GM21576 (cell line): ENCODE data around the gene GPR62.
"Not testable (repeated sequence)": the region's sequence is repeated elsewhere in the genome, so short reads cannot be mapped to it uniquely, and the experiment has no call there.

Experiments used
- ATAC-seq: cut with Tn5 transposase; IDR thresholded peaks from one replicate; pipeline ENCODE4 v1.9.1; 2021; ENCODE audit warnings: mild to moderate bottlenecking, moderate library complexity; ENCODE audit not compliant: unreplicated experiment

GPR62 gene

DNA sequence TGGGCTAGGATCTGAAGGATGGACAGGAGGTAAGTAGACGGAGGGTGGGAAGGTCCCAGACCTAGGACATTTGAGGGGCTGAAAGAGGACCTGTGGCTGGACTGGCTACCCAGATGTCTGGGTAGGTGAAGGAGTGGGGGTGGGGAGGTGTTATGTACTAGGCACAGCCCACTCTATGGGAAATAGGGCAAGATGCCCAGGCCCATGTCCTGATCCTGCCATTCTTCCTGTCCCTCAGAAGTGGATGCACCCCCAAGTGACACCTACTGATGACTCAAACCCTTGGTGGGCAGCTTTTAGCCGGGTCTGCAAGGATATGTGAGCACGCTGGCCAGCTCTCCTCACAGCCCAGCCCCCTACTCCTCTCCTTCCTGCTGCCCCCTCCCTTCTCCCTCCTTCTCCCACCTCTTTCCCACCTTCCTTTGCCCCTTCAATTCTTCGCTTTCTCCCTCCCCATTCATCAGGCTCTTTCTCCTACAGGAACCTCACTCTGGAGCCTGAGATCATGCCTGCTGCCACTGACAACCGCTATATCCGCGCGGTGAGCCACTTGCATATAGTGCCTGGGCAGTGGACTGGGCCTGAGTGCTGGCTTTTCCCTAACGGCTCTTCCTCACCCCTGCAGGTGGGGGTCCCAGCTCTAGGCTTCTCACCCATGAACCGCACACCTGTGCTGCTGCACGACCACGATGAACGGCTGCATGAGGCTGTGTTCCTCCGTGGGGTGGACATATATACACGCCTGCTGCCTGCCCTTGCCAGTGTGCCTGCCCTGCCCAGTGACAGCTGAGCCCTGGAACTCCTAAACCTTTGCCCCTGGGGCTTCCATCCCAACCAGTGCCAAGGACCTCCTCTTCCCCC is 33.3 kb downstream of the GPR62 start:
- no peak for ATAC-seq

DNA sequence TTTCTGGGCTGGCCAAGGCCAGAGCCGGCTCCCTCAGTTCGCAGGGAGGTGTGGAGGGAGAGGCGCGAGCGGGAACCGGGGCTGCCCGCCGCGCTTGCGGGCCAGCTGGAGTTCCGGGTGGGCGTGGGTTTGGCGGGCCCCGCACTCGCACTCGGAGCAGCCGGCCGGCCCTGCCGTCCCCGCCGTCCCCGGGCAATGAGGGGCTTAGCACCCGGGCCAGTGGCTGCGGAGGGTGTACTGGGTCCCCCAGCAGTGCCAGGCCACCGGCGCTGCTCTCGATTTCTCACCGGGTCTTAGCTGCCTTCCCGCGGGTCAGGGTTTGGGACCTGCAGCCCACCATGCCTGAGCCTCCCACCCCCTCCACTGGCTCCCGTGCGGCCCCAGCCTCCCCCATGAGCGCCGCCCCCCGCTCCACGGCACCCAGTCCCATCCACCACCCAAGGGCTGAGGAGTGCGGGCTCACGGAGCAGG is 35.4 kb downstream of the GPR62 start:
- ATAC-seq, result not testable (repeated sequence)

DNA sequence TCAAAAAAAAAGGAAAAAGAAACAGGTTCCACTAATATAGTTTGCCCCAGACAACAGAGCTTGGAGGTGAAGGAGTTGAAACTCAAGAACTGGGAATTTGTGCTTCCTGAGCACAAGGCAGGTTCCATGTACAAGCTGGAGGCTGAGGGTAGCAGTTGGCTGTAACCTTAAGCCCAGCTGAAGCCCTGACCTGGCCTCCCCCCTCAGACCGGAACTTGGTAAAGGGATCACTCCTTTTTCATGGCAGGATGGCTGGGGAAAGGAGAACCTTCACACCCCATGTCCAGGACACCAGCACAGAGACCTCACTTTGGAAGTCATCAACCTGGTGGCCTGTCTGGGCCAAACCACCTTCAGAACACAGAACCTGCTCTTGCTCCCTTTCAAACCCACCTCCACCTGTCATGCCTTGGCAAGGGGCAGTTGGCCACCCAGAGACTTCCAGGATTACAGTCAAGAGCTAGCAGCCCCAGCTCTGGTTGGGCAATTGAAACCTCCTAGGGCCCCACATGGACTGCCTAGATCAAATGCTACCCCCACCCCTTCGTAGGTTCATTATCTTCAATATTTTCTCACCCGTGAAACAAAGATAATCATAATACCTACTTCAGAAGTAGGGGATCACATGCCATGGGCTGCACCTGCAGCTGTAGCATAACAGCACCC is 37.0 kb downstream of the GPR62 start:
- no peak for ATAC-seq

DNA sequence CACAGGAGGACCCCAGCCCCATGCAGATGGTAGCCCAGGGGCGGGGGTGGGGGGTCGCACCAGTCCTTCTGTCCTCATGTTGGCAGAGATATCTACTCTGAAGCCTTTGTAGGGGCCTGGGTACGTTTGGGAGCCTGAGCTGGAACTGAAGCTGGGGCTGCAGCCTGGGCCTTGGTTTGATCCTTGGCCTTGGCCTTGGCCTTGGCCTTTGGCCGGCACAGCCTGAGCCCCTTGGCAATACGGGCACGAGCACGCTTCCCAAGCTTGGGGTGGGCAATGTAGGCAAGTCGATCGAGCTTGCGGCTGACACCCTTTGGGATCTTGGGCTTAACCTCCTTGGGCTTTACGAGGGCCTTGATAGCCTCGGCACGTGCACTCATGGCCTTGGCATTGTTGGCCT is 38.5 kb downstream of the GPR62 start:
- not testable (repeated sequence) for ATAC-seq

DNA sequence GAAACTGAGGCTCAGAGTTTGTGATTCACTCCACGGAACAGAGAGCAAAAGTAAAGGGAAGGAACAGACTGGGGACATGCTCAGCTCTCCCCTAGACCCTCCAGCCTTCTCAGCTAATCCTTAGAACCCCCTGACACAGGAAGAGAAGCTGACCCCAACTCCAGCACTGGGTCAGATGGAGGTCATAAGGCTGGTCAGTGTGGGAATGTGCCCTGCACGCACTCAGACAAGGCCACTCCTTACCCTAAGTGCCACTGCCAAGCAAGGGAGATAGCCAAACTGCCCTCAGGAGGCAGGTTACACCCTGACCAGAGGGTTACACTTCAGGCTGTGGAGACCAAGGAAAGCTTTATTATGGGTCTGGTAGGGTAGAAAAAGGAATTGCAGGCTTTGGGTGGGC is 39.3 kb downstream of the GPR62 start:
- ATAC-seq, result no peak

DNA sequence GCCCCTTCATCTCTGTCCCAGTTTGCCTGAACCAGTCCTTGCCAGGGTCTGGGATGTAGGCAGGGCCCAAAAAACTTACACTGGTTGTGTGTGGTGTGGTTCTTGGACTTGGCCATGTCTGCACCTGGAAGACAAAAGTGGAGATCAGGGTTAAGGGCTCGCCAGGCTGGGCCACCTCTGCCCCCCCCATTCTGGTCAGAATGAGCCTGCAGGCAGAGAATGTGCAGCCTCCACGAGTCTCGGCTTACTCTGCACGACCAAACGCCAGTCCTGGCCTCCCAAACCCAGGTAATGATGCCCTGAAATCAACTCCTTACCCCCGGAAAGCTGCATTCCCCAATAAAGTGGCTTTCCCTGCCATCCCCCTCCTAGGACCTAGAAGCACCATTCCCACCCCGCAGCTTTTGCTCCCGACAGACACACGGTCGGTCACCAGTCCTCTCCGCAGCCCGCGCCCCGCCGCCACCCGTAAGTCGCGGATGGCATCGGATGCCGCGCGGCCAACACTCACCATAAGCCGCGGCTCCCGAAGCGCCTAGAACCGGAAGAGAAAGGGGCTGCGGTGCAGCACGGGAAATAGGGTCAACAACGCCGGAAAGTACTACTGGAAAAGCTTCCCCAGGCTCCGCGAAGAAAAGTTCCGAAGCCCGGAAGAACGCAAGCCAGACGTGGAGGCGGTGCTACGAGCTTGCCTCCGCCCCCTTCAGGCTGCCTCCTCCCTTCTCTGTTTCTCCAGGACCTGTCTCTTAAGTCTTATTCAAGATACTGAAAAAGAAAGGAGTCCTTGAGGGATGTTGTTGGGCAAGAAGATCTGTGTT is 40.4 kb downstream of the GPR62 start, which contains the start of gene RPL29:
Gene RPL29 (minus strand): TSS at position 550 of the 818 bp plus-strand sequence. CDS start 434 bp downstream, at position 116.
- ATAC-seq, result peak; percentile 83

DNA sequence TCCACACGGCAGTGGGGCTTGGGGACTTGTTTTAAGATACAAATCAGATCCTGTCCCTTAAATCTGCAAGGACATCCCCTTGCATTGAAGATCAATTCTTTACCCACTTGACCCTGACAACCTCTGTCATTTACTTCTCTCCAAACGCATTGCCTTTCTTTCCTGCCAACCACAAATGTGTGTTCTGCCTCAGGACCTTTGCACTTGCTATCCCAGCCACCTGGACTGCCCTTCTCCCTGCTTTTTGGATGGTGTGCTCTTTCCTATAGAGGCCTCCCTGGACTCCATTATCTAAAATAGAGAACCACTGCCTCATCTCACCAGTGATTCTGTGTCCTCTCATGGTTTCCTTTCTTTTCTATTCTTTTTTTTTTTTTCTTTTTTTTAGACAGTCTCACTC is 42.0 kb downstream of the GPR62 start:
- no peak for ATAC-seq

DNA sequence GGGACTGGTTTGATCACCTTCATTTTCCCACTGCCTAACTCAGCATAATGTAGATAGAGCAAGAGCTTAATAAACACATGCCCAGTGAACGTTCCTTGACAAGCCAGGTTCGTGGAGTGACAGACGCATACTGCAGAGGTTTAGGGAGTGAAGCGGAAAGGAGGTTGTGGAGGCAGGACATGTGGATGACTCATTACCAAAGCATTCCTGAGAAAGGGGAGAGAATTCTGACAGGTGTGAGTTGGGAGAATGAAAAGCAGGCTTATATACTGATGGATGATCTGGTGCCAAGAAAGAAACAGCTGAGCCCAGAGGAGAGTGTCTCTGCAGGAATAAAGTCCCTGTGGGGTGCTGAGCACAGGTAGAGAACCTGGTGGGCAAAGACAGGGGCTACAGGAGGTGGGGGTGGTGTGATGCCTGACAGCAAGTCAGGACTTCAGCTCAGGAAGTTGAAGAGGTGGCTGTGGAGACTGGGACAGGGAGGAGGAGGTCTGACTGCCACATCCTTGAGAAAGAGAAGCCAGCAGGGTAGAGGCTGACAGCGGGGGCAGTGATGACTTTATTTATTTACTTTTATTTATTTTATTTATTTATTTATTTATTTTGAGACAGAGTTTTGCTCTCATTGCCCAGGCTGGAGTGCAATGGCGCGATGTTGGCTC is 42.9 kb downstream of the GPR62 start:
- ATAC-seq, result no peak

DNA sequence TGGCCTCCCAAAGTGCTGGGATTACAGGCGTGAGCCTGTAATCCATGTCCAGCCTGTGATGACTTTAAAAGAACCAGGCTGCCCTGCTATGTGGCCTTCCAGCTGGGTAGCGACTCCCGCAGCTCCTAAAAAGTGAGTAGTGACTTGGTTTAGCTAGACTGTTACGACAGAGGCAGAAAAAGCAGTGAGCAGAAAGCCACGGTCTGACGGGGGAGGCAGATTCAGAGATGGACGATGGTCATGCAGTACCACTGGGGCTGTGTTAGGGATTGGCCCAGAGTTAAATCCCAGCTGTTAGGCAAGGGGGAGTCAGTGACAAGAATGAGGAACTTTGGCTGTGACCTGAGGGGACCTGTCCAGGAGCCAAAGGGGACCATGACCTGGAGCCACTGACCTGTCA is 43.6 kb downstream of the GPR62 start:
- ATAC-seq, result no peak

DNA sequence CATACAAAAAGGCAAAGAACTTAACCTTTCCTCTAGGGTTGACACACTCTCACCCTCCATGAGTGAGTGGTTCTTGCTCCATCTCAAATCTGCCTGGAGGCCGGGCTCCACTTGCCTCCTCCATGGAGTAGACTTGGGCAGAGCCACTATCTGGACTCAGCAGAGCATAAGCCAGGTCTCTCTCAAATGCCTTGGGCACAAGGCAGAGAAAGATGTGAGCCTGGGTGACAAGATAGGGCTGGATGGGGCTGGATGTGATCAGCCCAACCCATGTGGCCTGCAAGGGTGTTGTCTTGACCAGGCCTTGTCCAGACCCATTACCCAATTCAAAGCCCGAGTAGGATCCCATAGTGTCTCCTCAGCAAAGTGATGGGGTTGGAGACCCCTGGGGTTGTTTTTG is 44.7 kb downstream of the GPR62 start:
- no peak for ATAC-seq

DNA sequence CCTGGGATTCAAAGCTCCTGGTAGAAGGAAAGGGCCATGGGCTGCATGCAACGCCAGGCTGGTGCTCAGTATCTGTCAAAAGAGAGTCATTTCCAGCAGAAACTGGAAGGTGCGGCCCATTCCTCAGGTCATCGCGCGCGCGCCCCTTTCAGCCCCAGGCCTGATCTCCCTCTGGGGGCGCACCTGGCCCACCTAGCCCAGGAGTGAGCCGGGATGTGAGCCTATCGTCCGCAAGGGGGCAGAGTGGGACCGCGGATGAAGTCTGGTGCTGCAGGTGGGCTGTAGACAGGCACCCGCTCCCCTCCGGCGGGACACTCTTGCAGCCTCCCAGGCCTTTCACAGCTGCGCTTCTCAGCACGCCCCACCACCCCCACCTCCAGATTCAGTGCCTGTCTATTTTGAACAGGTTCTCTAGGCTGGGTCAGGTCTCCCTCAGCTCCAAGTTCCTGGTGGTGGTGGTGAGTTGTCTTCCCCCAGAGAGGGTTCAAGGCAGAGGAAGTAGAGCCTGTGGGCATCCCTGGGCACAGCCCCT is 46.3 kb downstream of the GPR62 start:
- ATAC-seq, result peak; percentile 77

DNA sequence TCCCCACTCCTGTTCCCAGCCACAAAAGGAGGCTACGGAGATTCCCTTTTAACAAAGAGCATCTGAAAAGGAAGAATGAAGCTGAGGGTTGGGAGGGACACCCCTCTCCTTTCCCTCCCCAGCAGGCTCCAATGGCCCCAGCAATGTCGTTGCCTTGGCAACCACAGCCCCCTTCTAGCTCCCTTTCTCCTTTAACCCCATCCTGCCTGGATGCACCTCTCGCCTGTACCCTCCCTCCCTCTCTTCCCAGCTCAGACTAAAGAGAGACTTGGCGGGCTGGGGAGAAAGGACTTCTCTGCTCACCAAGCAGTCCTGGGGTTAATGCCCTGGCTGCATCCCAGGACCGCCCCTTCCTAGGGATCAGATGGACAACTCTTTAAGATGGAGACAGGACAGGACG is 47.6 kb downstream of the GPR62 start:
- no peak for ATAC-seq

DNA sequence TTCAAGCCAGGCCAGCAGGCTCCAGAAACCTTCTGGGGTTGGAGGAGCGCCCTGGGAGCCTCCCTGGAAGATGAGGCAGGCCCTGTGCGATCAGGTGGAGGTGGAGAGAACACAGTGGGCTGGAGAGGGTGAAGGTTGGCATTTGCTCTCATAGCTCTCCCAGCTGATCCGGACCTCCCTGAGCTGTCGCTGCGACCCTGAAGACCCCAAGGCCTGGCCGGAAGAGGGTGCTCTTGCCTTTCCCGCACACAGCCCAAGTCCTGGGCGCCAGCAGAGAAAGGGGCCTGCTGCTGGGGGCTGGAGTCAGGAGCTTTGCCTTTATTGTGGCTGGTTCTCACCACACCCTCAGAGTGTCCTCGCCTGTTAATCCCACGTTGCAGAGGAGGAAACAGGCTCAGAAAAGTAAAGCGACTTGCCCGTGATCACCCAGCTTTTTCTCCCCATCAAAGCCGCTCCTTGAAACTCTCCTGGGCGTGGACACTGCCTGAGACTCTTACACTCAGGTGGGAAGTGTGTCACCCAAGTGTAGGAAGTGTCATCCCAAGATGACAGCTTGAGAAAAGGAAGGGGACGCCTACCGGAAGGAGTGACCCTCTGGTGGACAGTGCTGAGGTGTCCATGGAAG is 49.1 kb downstream of the GPR62 start:
- ATAC-seq, result no peak

DNA sequence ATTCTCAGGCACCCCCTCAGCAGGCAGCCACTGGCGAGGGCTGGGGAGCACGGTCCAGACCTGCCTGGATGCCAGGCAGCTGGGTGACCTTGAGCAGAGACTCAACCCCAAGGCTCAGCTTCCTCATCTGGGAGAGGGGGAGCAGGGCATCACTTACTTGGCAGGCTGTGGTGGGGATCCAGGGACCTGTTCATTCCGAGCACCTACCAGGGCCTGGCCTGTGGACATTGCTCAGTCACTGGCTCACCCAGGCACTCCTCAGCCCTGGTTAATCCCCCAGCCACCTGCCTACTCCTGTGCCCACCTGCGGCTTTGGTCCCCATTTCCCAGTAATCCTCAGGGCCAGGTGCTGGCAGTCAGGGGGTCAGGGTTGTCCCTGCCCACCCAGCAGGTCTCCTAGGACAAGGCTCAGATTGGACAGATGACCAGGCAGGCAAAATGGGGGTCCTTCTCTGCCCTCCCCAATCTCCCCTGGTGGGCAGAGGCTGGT is 49.8 kb downstream of the GPR62 start:
- ATAC-seq, result no peak

DNA sequence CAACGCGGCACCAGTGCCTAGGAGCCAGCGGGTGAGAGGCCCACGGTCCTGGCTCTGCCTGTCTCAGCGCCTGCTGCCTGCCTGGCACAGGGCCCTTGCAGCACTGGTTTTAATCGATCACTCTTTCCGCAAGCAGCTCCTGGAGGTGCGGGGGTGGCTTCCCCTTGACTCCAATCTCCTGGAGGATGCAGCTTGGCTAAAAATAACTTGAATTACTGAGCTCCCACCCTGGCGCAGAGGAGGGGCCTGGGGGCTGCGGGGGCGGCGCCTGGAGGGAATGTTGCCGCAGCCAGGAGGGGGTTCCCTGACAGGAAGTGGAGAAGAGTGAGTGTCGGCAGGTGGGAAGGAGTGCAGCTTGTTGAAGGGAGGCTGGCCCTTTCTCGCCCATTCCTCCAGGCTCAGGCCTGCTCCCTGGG is 50.4 kb downstream of the GPR62 start:
- no peak for ATAC-seq

DNA sequence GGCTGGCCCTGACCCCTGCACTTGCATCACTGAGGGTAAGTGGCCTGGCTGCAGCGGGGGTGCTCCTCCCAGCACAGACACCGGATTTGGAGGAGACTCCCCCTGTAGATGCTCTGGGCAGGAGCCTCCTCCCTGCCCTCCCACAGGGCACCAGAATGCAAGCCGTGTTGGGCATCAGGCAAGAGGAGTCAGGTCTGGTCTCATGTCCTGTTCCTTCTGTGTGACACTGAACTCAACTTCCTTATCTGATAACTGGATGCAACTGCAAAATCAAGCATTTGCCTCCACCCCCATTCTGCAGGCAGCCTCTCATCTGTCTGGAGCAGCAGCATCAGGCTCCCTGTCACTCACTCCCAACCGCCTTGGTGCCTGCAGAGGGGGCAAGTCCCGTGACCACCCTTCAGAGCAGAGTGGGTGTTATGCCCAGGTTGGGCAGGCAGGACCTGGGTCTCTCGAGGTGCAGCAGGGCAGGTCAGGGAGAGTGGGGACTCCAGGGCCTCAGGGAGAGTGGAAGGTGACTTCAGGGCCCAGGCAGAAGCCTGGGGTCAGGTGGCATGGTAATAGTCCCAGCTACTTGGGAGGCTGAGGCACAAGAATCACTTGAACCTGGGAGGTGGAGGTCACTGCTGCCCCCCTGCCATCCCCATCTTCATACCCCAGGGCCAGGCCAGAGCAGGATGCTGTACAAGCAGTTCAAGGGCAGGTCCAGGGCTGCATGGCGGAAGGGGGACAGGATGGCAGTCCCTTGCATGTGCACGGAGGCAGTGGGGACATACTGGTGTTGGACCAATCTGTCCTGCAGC is 51.0 kb downstream of the GPR62 start:
- ATAC-seq, result no peak

DNA sequence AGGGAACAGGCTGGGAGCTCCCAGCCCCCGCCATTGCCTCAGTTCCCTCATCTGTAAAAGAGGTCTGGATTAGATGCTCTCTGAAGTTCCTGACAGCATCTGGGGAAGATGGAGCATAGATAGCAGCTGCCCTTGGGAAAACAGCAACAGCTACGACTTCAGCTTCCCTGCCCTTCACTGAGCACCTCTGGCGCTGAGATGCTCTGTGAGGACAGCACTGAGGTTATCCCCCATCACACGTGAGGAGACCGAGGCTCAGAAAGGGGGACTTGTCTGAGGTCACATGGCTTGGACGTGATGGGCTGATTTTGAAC is 51.6 kb downstream of the GPR62 start:
- no peak for ATAC-seq
